Hepatic stellate cell (primary cell): ENCODE data around the gene FRG2C.
"Not testable (repeated sequence)": the region's sequence is repeated elsewhere in the genome, so short reads cannot be mapped to it uniquely, and the experiment has no call there.

Experiments
- DNase-seq: peaks from one replicate; pipeline ENCODE4 v3.0.0; 2011; ENCODE audit warnings: low spot score

Gene FRG2C

GRCh38 chr3:75669348-75670297, 5.5 kb downstream of the FRG2C start:
- peak; percentile 21 for DNase-seq

GRCh38 chr3:75670298-75671286, 6.5 kb downstream of the FRG2C start:
- DNase-seq: peak; percentile 71

- DNase-seq: not testable (repeated sequence)
Observed at GRCh38 chr3:75671287-75672139, 7.4 kb downstream of the FRG2C start.

GRCh38 chr3:75672140-75672775, 8.1 kb downstream of the FRG2C start:
- peak; percentile 50 for DNase-seq

GRCh38 chr3:75683965-75684364, 19.8 kb downstream of the FRG2C start:
- not testable (repeated sequence) for DNase-seq

GRCh38 chr3:75687323-75687722, 23.2 kb downstream of the FRG2C start:
- no peak for DNase-seq

- DNase-seq: no peak
Observed at GRCh38 chr3:75692061-75692460, 27.9 kb downstream of the FRG2C start.
